GM12891 (cell line): ENCODE results near the gene CD151.

ENCODE experiments used
- PAX5 ChIP-seq: IDR thresholded peaks from 2 replicates; pipeline ENCODE4 v1.6.1; 2011; ENCODE audit warnings: low read length, moderate library complexity, mild to moderate bottlenecking; ENCODE audit not compliant: insufficient read depth, severe bottlenecking
- POLR2A ChIP-seq: IDR thresholded peaks from 2 replicates; pipeline ENCODE4 v1.6.1; 2011; ENCODE audit warnings: low read depth, low read length, control low read depth
- POLR2AphosphoS5 ChIP-seq: IDR thresholded peaks from 2 replicates; pipeline ENCODE4 v1.6.1; 2011; ENCODE audit warnings: low read depth, low read length, control low read depth
- SPI1 ChIP-seq: IDR thresholded peaks from 2 replicates; pipeline ENCODE4 v1.6.1; 2011; ENCODE audit warnings: low read depth, low read length, control low read depth
- TAF1 ChIP-seq: IDR thresholded peaks from 2 replicates; pipeline ENCODE4 v1.6.1; 2011; ENCODE audit warnings: low read depth, low read length, control low read depth

DNA sequence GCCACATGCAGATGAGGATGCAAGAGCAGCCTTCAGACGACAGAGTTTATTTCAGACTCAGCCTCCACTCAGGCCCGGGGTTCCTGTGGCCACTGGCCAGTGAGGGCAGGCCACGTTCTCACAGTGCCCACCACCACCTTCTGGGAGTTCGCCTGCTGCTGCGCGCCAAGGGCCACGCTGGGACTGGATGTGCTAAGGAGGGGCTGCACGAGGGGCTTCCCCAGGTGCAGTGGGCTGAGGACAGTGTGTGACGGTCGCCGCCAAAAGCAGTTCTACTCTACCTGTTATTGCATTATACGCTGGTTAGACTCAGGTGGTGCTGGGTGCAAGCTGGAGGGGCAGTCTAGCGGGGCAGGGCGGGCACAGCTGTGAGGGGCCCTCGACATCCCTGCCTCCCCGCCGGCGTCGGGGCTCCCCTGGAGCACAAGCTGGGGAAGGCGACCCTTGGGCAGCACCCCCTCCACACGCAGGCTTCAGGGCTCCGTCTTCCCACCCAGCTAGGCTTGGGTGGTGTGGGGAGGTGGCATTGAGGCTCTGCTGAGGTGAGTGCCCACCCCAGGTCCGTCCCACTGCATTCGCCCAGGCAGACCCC, 45.6 kb upstream of the CD151 start:
- TF ChIP-seq TAF1 (no peak), POLR2AphosphoS5 (no peak), POLR2A (no peak), PAX5 (no peak), SPI1 (no peak)
